Endodermal cell (in vitro differentiated cells): ENCODE results near the gene FAM13C. TPM values are rescaled to one million over a fixed set of nuclear protein-coding genes. Genes with fewer than 3 reads are reported as not detected.

ENCODE experiments used
- DNase-seq: peaks from one replicate; pipeline ENCODE4 v3.0.0-alpha.2; 2017
- H3K27ac ChIP-seq: 2 replicates; pipeline ENCODE4 v1.5.1; 2013; ENCODE audit warnings: mild to moderate bottlenecking, low read depth, low read length, moderate library complexity
- H3K27me3 ChIP-seq: 2 replicates; pipeline ENCODE4 v1.6.1; 2013; ENCODE audit warnings: mild to moderate bottlenecking, low read length, moderate library complexity; ENCODE audit not compliant: insufficient read depth, control insufficient read depth, poor library complexity, severe bottlenecking
- H3K36me3 ChIP-seq: 2 replicates; pipeline ENCODE4 v1.7.0; 2013; ENCODE audit warnings: mild to moderate bottlenecking, low read length, moderate library complexity; ENCODE audit not compliant: control insufficient read depth, insufficient read depth
- H3K4me1 ChIP-seq: one replicate; pipeline ENCODE4 v1.7.0; 2013; ENCODE audit warnings: low read length; ENCODE audit not compliant: control insufficient read depth, insufficient read depth
- H3K4me3 ChIP-seq: 2 replicates; pipeline ENCODE4 v1.5.1; 2013; ENCODE audit warnings: mild to moderate bottlenecking, low read length, moderate library complexity
- H3K9ac ChIP-seq: 2 replicates; pipeline ENCODE4 v1.6.1; 2013; ENCODE audit warnings: mild to moderate bottlenecking, low read length, moderate library complexity; ENCODE audit not compliant: poor library complexity, severe bottlenecking; ENCODE audit errors: extremely low read depth
- H3K9me3 ChIP-seq: 2 replicates; pipeline ENCODE4 v1.6.1; 2013; ENCODE audit warnings: mild to moderate bottlenecking, low read length, moderate library complexity; ENCODE audit not compliant: control insufficient read depth
- H3K27ac Mint-ChIP-seq: 2 replicates; pipeline ENCODE4 v1.8.0; 2020; ENCODE audit warnings: mixed read lengths
- H3K27me3 Mint-ChIP-seq: 2 replicates; pipeline ENCODE4 v1.8.0; 2021; ENCODE audit warnings: mild to moderate bottlenecking, mixed read lengths; ENCODE audit not compliant: insufficient read depth
- H3K36me3 Mint-ChIP-seq: 2 replicates; pipeline ENCODE4 v1.8.0; 2020; ENCODE audit warnings: low read depth, mixed read lengths
- H3K4me1 Mint-ChIP-seq: 2 replicates; pipeline ENCODE4 v1.8.0; 2020; ENCODE audit warnings: mixed read lengths
- H3K4me3 Mint-ChIP-seq: 2 replicates; pipeline ENCODE4 v1.8.0; 2020; ENCODE audit warnings: mild to moderate bottlenecking, moderate library complexity, mixed read lengths
- H3K9me3 Mint-ChIP-seq: 2 replicates; pipeline ENCODE4 v1.8.0; 2020; ENCODE audit warnings: mild to moderate bottlenecking, mixed read lengths
- CTCF ChIP-seq: fragments of 200-600 bp; sonication (generic); conservative IDR thresholded peaks from 2 replicates; pipeline ENCODE4 v1.5.0; 2021; ENCODE audit warnings: antibody characterized with exemption, mild to moderate bottlenecking
- WGBS, 2 experiments: methylation state at CpG; one replicate each; pipeline versions ENCODE4 v1.1.5 to v1.1.7; 2013; ENCODE audit warnings: missing lambda C conversion rate in 2 of 2, mixed read lengths in 1 of 2; ENCODE audit not compliant: insufficient coverage in 1 of 2, insufficient read length in 1 of 2; 5-methylcytosine and 5-hydroxymethylcytosine counted together
- total RNA-seq, 2 donors: library from RNA; stranded (reverse); fragmentation: NEBNext Ultra II Directional in 1 of 2; extraction: Animal tissue kit (Norgen Biotek cat#: 25700) in 1 of 2; gene quantifications; 2 replicates in 1 of 2; 3 replicates in 1 of 2; pipeline ENCODE4 v1.2.1, GENCODE V29; 2021

FAM13C gene
- total RNA-seq, 2 donors from 2014 or later = 2.5 to 3.7 TPM

GRCh38 chr10:59245686-59246085, 116.7 kb downstream of the FAM13C start:
- no peak overlapping the region for H3K4me3 Mint-ChIP-seq
- DNase-seq = no peak
- no peaks in the 10 kb centered on the region for H3K36me3 Mint-ChIP-seq
- H3K36me3 ChIP-seq = peaks cover 49% of the 10 kb centered on the region
- no peaks in the 10 kb centered on the region for H3K4me1 ChIP-seq
- no peak overlapping the region for H3K4me3 ChIP-seq
- WGBS, 2 experiments = 100% methylated on average over 1 of the region's 1 CpG; no CpG with 5 or more reads in 1 of the 2 experiments
- H3K27me3 Mint-ChIP-seq = no peaks in the 10 kb centered on the region
- H3K27ac Mint-ChIP-seq = no peak overlapping the region
- H3K27ac ChIP-seq = no peak overlapping the region
- no peaks in the 10 kb centered on the region for H3K9me3 Mint-ChIP-seq
- no peaks in the 10 kb centered on the region for H3K4me1 Mint-ChIP-seq
- no peaks in the 10 kb centered on the region for H3K27me3 ChIP-seq
- TF ChIP-seq CTCF = no peak
- H3K9me3 ChIP-seq = no peaks in the 10 kb centered on the region
- H3K9ac ChIP-seq = no peak overlapping the region

GRCh38 chr10:59244871-59245270, 117.5 kb downstream of the FAM13C start:
- H3K27ac ChIP-seq = no peak overlapping the region
- no peak overlapping the region for H3K9ac ChIP-seq
- WGBS, 2 experiments = 100% methylated on average over 1 of the region's 1 CpG; no CpG with 5 or more reads in 1 of the 2 experiments
- Mint-ChIP-seq H3K36me3 (no peaks in the 10 kb centered on the region), H3K4me1 (no peaks in the 10 kb centered on the region), H3K27me3 (no peaks in the 10 kb centered on the region), H3K4me3 (no peak overlapping the region), H3K9me3 (no peaks in the 10 kb centered on the region), H3K27ac (no peak overlapping the region)
- H3K36me3 ChIP-seq = peaks cover 41% of the 10 kb centered on the region
- H3K4me3 ChIP-seq = no peak overlapping the region
- H3K4me1 ChIP-seq = no peaks in the 10 kb centered on the region
- no peak for TF ChIP-seq CTCF
- peaks cover 3% of the 10 kb centered on the region for H3K9me3 ChIP-seq
- H3K27me3 ChIP-seq = no peaks in the 10 kb centered on the region
- DNase-seq = no peak

- Histone ChIP-seq H3K27ac (no peak overlapping the region), H3K9ac (no peak overlapping the region), H3K27me3 (no peaks in the 10 kb centered on the region), H3K9me3 (peaks cover 14% of the 10 kb centered on the region), H3K36me3 (peaks cover 38% of the 10 kb centered on the region), H3K4me3 (no peak overlapping the region), H3K4me1 (no peaks in the 10 kb centered on the region)
- Mint-ChIP-seq H3K36me3 (no peaks in the 10 kb centered on the region), H3K27ac (no peak overlapping the region), H3K9me3 (peaks cover 5% of the 10 kb centered on the region), H3K4me3 (no peak overlapping the region), H3K27me3 (no peaks in the 10 kb centered on the region), H3K4me1 (no peaks in the 10 kb centered on the region)
- no peak for DNase-seq
- TF ChIP-seq CTCF = no peak
- WGBS, 2 experiments = 94 to 100% methylated on average over 1 to 2 of the region's 2 CpGs
Measured at GRCh38 chr10:59243611-59244195, 118.6 kb downstream of the FAM13C start.
